Testis (tissue), 2 donors: ENCODE results near the gene EBI3.

ENCODE experiments used
- POLR2A ChIP-seq: fragments of 450-650 bp; IDR thresholded peaks from one replicate; pipeline ENCODE4 v1.6.1; 2017; ENCODE audit warnings: antibody characterized with exemption, mild to moderate bottlenecking, moderate library complexity
- TF ChIP-seq, protein P1 (sequence below), 3 experiments: fragments of 450-650 bp in 2 of 3; fragments of 200-600 bp in 1 of 3; sonication (generic) in 1 of 3; IDR thresholded peaks; one replicate each; pipeline ENCODE4 v1.5.1; 2016 to 2019; ENCODE audit warnings: antibody characterized with exemption in 3 of 3, mild to moderate bottlenecking in 2 of 3, moderate library complexity in 1 of 3

DNA sequence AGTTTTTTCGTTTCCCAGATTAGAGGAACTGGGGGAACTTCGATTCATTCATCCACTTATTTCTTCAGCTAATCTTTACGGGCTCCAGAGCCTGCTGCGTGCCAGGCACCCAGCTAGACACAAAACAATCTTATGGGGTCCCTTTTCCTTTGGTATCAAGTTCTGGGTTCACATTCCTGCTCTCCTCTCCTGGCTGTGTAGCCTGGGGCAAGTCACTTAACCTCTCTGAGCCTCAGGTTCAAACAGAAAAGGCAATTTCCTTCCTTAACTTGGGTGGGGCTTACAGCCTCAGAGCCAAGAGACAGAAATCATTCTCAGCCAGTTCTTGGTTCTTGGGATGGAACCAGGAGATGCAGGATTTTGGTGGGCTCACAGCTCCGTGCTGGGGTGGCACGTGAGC lies 55.7 kb downstream of the EBI3 start:
- TF ChIP-seq, protein P1, sequence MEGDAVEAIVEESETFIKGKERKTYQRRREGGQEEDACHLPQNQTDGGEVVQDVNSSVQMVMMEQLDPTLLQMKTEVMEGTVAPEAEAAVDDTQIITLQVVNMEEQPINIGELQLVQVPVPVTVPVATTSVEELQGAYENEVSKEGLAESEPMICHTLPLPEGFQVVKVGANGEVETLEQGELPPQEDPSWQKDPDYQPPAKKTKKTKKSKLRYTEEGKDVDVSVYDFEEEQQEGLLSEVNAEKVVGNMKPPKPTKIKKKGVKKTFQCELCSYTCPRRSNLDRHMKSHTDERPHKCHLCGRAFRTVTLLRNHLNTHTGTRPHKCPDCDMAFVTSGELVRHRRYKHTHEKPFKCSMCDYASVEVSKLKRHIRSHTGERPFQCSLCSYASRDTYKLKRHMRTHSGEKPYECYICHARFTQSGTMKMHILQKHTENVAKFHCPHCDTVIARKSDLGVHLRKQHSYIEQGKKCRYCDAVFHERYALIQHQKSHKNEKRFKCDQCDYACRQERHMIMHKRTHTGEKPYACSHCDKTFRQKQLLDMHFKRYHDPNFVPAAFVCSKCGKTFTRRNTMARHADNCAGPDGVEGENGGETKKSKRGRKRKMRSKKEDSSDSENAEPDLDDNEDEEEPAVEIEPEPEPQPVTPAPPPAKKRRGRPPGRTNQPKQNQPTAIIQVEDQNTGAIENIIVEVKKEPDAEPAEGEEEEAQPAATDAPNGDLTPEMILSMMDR (IDR thresholded peaks at IDR 0.05): no peak
- no peak for TF ChIP-seq POLR2A
